ENCODE results near the gene UPF3A.
"Not testable (repeated sequence)": the region's sequence is repeated elsewhere in the genome, so short reads cannot be mapped to it uniquely, and the experiment has no call there.

UPF3A gene

DNA sequence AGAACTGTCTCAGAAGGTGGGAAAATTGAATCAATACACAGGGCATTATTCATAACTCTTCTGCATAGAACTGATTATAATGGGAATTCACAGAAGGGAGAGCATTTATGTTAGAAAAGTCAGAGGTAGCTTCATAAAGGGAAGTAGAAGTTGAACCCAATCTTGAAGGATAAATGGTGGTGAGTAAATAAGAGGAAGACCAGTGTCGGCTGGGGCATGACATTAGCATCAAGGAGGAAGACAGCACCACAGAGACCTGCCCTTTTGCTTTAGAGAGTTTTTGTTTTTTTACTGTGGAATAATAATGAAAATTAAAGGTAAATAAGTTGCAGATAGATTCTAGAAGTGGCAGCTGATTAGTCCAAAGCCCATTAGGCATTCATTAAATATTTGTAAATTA is 24.9 kb upstream of the UPF3A start:
- no peaks in the 10 kb centered on the region for H3K9me3 Mint-ChIP-seq
- H3K4me1 Mint-ChIP-seq (ENCODE audit: low read depth): peaks cover 11% of the 10 kb centered on the region
- H3K4me3 Mint-ChIP-seq: no peak overlapping the region
- no peak overlapping the region for H3K27ac Mint-ChIP-seq
- no peak for DNase-seq (ENCODE audit: low spot score)
- peaks cover 61% of the 10 kb centered on the region for H3K36me3 Mint-ChIP-seq (ENCODE audit: low read depth)
- H3K27me3 Mint-ChIP-seq (ENCODE audit: low read depth): no peaks in the 10 kb centered on the region

DNA sequence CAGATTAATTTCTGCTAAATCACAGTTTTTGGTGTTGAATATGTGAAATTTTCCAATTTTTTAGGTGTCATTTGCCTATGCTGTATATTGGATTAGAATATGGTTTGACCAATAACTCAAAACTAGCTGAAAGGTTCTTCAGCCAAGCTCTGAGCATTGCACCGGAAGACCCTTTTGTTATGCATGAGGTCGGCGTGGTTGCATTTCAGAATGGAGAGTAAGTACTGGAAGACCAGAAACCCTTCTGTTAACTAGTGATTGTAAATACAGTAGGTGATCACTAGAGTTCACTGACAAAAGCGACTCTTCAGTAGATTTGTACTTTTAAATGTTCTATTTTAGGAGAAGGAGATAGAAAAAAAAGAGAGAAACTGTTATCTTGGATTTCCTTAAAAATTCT is 24.4 kb upstream of the UPF3A start:
- no peak overlapping the region for H3K27ac Mint-ChIP-seq

DNA sequence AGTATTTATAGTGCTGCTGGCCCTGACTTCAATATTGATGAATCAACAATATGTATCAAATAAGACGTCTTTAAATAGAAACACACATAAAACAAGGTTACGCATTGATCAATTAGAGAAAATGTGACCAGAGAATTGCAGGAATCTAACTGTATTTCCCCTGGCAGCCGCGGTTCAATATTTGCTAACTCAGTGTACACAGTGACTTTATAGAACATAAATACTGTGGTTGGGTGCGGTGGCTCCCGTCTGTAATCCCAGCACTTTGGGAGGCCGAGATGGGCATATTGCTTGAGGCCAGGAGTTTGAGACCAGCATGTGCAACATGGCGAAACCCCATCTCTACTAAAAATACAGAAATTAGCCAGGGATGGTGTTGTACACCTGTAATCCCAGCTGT is 22.8 kb upstream of the UPF3A start:
- peaks cover 74% of the 10 kb centered on the region for H3K36me3 Mint-ChIP-seq (ENCODE audit: low read depth)

More for the DNA sequence above, 24.4 kb upstream of the UPF3A start:
- DNase-seq (ENCODE audit: low spot score): no peak
- Mint-ChIP-seq H3K4me3 (no peak overlapping the region), H3K36me3 (ENCODE audit: low read depth) (peaks cover 60% of the 10 kb centered on the region), H3K9me3 (no peaks in the 10 kb centered on the region), H3K4me1 (ENCODE audit: low read depth) (peaks cover 11% of the 10 kb centered on the region), H3K27me3 (ENCODE audit: low read depth) (no peaks in the 10 kb centered on the region)

DNA sequence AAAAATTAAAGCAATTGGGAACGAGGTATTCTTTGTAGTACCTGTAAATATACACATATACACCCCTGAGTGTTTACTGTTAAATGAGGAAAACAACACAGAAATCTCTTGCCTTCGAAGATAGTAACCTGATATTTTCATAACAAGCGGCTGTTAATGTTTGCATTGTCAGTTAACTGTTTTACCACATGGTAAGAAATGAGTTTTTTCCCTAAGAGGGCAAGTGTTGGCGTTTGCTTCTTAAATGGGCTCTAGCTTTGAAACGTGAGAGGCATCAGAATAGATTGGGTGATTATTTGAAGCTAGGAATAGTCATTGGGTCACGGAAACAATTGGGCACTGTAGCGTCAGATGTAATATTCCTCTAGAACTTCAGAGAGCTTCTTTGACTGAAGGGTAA is 22.0 kb upstream of the UPF3A start:
- Mint-ChIP-seq H3K36me3 (ENCODE audit: low read depth) (peaks cover 70% of the 10 kb centered on the region), H3K4me1 (ENCODE audit: low read depth) (peaks cover 26% of the 10 kb centered on the region)

More for the DNA sequence above, 22.8 kb upstream of the UPF3A start:
- no peaks in the 10 kb centered on the region for H3K27me3 Mint-ChIP-seq (ENCODE audit: low read depth)
- H3K4me1 Mint-ChIP-seq (ENCODE audit: low read depth): peaks cover 23% of the 10 kb centered on the region
- H3K4me3 Mint-ChIP-seq: no peak overlapping the region
- H3K27ac Mint-ChIP-seq: no peak overlapping the region
- H3K9me3 Mint-ChIP-seq: no peaks in the 10 kb centered on the region
- DNase-seq (ENCODE audit: low spot score): no peak

DNA sequence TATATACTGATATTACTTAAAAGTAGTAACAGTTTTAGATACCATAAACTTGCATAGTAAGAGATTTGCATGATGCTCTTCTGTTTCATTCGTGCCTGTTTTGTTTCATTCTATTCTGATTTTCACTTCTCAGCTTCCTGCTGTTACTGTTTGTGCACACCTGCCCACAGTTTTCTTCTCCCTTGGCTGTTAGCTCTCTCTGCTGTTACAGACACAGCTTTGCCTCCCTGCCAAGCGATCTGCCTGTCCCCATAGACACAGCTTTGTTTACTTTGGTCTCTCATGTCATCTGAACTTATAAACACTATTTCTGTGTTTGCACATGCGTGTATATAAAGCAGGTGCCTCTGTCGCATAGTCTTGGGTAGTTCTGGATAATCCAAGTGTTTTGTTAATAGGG is 21.4 kb upstream of the UPF3A start:
- H3K4me1 Mint-ChIP-seq (ENCODE audit: low read depth): peaks cover 26% of the 10 kb centered on the region
- H3K27ac Mint-ChIP-seq: peak overlapping the region; percentile 13
- no peak for DNase-seq (ENCODE audit: low spot score)
- peaks cover 69% of the 10 kb centered on the region for H3K36me3 Mint-ChIP-seq (ENCODE audit: low read depth)
- no peaks in the 10 kb centered on the region for H3K9me3 Mint-ChIP-seq
- no peaks in the 10 kb centered on the region for H3K27me3 Mint-ChIP-seq (ENCODE audit: low read depth)
- no peak overlapping the region for H3K4me3 Mint-ChIP-seq

More for the DNA sequence above, 22.0 kb upstream of the UPF3A start:
- DNase-seq (ENCODE audit: low spot score): no peak
- Mint-ChIP-seq H3K27me3 (ENCODE audit: low read depth) (no peaks in the 10 kb centered on the region), H3K9me3 (no peaks in the 10 kb centered on the region), H3K27ac (no peak overlapping the region), H3K4me3 (no peak overlapping the region)

DNA sequence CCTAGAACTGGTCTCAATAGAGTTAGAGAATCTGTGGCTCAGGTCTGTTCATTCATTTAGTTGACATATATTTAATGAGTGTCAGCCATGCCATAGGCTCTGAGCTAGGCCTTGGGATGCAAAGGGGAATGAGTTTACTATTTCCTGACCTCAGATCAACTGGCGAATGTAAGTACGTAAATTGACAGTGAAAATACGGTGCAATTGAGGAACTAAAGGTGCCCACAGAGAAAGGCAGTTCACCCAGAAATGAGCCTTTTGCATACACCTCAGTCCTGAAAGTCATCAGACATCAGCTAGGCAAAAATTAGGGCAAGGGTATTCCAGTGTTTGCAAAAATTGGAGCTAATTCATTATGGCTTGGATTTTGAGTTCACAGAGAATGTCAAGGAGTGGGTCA is 20.6 kb upstream of the UPF3A start:
- Mint-ChIP-seq H3K9me3 (no peaks in the 10 kb centered on the region), H3K36me3 (ENCODE audit: low read depth) (peaks cover 65% of the 10 kb centered on the region), H3K4me1 (ENCODE audit: low read depth) (peaks cover 26% of the 10 kb centered on the region), H3K4me3 (no peak overlapping the region), H3K27me3 (ENCODE audit: low read depth) (no peaks in the 10 kb centered on the region), H3K27ac (peak overlapping the region; percentile 37)
- no peak for DNase-seq (ENCODE audit: low spot score)

DNA sequence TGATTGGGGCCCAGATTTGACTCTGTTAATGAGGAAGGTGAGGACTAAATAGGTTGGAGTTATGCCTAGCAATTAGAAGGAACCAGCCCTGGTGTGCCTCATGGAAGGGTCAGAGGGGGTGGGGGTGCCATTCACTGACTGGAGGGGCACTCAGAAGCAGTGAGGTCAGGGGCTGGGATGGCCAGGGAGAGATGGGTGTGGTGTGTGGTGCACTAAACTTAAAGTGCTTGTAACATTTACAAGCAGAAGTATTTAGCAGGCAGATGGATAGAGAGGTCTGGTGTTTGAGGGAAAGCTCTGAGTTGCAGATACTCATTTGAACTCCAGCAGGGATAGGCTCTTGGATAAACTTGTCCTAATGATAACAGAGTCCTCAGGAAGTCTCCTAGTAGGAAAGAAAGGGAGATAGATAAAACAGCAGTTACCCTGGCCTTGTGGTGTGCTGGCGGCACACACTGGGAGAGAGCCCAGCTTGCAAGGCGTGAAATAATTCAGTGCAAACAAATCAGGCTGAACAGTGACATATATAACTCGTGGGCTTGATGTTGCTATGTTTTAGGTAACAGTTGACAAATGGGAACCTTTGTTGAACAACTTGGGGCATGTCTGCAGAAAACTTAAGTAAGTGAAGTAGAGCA is 20.0 kb upstream of the UPF3A start:
- Mint-ChIP-seq H3K4me3 (no peak overlapping the region), H3K27me3 (ENCODE audit: low read depth) (no peaks in the 10 kb centered on the region), H3K27ac (peak overlapping the region; percentile 37), H3K36me3 (ENCODE audit: low read depth) (peaks cover 66% of the 10 kb centered on the region), H3K9me3 (no peaks in the 10 kb centered on the region), H3K4me1 (ENCODE audit: low read depth) (peaks cover 26% of the 10 kb centered on the region)
- no peak for DNase-seq (ENCODE audit: low spot score)

DNA sequence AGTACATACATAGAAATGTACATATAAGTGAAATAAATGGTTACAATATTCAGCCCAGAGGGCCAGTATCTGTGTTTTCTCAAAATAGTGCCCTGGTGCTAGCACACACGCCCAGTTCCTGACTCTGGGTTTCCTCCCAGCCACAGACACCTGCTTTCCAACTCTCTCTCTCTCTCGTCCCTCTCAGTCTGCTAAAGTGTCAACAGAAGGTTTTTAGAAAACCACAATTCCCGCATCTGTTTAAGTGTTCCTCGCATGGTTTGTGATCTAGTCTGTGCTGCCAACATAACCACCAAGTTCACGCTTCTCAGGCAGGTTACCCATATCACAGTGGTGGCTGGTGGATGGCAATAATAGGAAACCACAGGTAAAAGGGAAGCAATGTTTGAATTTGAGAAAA is 17.8 kb upstream of the UPF3A start:
- Mint-ChIP-seq H3K27me3 (ENCODE audit: low read depth) (no peaks in the 10 kb centered on the region), H3K4me3 (peak overlapping the region; percentile 55), H3K36me3 (ENCODE audit: low read depth) (peaks cover 70% of the 10 kb centered on the region), H3K4me1 (ENCODE audit: low read depth) (peaks cover 35% of the 10 kb centered on the region), H3K9me3 (peaks cover 4% of the 10 kb centered on the region), H3K27ac (peak overlapping the region; percentile 72)
- no peak for DNase-seq (ENCODE audit: low spot score)

DNA sequence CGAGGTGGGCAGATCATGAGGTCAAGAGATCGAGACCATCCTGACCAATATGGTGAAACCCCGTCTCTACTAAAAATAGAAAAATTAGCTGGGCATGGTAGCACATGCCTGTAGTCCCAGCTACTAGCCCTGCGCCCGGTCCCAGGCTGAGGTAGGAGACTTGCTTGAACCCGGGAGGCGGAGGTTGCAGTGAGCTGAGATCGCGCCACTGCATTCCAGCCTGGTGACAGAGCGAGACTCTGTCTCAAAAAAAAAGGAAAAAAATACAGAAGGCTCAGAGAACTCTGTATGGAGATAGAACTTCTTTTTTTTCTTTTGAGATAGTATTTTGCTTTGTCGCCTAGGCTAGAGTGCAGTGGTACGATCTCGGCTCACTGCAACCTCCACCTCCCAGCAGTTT is 17.1 kb upstream of the UPF3A start:
- peaks cover 35% of the 10 kb centered on the region for H3K4me1 Mint-ChIP-seq (ENCODE audit: low read depth)
- H3K4me3 Mint-ChIP-seq; H3K27me3 Mint-ChIP-seq (ENCODE audit: low read depth); H3K27ac Mint-ChIP-seq; H3K9me3 Mint-ChIP-seq; DNase-seq (ENCODE audit: low spot score): not testable (repeated sequence)
- H3K36me3 Mint-ChIP-seq (ENCODE audit: low read depth): peaks cover 75% of the 10 kb centered on the region

DNA sequence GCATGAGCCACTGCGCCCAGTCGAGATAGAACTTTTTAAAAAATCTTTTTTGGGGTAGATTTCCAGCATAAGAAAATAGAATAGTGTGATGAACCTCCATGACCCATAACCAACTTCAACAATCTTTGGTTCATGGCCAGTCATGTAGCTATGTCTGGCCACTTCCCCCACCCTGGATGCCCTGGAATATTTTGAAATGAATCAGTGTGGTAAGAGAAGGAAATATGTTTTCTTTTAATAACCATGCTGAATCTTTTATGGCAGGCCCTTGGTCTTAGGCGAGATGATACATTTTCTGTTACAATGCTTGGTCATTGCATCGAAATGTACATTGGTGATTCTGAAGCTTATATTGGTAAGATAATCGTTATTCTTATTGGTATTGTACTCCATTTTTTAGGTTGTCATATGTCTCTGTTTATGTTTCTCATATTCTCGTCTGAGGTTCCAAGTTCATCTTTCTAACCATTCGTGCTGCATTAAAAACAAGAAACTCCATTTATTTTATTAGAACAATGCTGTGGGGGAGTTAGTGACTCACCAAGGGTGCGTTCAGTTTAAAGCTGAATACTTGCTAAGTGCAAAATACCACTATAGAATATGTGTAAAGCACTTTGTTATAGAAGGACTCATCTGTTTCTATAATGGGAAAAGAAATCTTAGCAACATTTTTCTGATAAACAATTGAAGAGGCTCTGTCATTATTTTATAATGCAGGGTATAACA is 16.4 kb upstream of the UPF3A start:
- no peaks in the 10 kb centered on the region for H3K27me3 Mint-ChIP-seq (ENCODE audit: low read depth)
- peaks cover 72% of the 10 kb centered on the region for H3K36me3 Mint-ChIP-seq (ENCODE audit: low read depth)
- H3K4me1 Mint-ChIP-seq (ENCODE audit: low read depth): peaks cover 33% of the 10 kb centered on the region
- no peak overlapping the region for H3K4me3 Mint-ChIP-seq
- peaks cover 4% of the 10 kb centered on the region for H3K9me3 Mint-ChIP-seq
- no peak for DNase-seq (ENCODE audit: low spot score)
- H3K27ac Mint-ChIP-seq: no peak overlapping the region

DNA sequence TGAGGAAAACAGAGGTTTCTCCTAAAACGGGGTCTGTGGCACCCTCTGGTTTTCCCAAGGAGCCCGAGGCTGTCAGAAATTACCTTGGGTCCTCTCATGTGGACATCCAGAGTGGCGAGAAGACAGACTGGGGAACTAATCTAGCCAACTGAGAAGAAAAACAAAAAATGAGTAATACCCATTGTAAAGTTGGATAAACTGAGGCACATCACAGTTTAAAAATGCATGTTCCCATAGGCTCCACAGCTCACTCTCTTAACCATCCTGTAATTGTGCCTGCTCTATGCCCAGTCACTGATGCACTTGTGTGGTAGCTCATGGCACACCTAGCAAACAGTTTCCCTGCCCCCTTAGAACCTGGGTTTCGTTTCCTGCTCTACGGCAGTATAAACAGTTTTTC is 15.2 kb upstream of the UPF3A start:
- H3K4me1 Mint-ChIP-seq (ENCODE audit: low read depth): peaks cover 26% of the 10 kb centered on the region
- no peak overlapping the region for H3K4me3 Mint-ChIP-seq
- no peak overlapping the region for H3K27ac Mint-ChIP-seq
- no peak for DNase-seq (ENCODE audit: low spot score)
- H3K36me3 Mint-ChIP-seq (ENCODE audit: low read depth): peaks cover 67% of the 10 kb centered on the region
- H3K27me3 Mint-ChIP-seq (ENCODE audit: low read depth): no peaks in the 10 kb centered on the region
- H3K9me3 Mint-ChIP-seq: peaks cover 4% of the 10 kb centered on the region

DNA sequence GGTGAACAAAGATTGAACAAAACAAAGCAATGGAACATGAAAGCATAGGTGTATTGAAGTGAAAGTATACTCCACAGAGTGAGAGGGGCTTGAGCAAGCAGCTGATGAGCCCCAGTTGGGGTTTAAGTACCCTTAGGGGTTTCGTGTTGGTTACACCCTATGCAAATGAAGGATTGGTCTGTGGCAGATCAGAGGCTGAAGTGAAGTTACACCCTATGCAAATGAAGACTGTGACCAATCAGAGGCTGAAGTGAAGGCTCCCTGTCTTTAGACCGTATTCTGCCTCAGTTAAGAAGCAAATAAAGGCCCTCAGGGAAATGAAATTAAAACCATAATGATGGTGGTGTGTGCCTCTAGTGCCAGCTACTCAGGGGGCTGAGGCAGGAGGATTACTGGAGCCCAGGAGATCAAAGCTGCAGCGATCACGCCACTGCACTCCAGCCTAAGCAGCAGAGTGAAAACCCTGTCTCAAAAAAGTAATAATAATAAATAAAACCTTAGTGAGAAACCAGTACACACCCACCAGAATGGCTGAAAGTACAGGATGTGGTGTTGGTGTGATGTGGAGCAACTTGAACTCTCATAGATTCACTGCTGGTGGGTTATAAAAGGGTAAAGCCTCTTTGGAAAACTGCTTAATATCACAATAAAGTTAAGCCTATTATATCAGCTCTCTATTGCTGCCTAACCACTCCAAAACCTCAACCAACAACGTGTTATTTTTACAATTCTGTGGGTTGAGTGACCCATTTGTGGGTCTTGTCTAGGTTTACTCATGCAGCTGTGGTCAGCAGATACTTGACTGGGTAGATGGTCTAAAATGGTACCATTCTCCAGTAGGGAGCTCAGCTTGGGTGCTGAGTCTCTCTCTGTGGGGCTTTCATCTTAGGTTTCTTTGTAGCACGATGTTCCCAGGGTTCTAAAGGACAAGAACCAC is 12.8 kb upstream of the UPF3A start:
- H3K27ac Mint-ChIP-seq: peak overlapping the region; percentile 50

DNA sequence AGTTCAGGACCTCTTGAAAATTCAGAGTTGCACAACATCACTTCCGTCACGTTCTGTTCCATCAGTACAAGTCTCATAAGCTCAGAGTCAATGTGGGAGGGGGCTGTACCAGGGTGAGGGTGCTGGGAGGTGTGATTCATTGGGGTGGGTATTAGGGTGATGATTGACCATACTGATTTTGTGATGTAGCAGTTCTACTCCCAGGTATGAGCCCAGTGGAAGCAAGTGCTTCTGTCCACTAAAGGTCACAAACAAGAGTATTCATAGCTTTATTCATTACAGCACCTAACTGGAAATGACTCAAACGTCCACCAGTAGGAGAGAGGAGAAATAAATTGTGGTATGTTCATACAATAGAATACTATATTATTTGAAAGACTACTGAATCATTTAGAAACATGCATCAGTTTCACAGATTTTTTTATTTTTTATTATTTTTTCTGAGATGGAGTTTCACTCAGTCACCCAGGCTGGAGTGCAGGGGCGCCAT is 12.1 kb upstream of the UPF3A start:
- DNase-seq (ENCODE audit: low spot score): no peak
- Mint-ChIP-seq H3K4me3 (no peak overlapping the region), H3K27me3 (ENCODE audit: low read depth) (no peaks in the 10 kb centered on the region), H3K4me1 (ENCODE audit: low read depth) (peaks cover 9% of the 10 kb centered on the region), H3K27ac (no peak overlapping the region), H3K9me3 (peaks cover 4% of the 10 kb centered on the region), H3K36me3 (ENCODE audit: low read depth) (peaks cover 63% of the 10 kb centered on the region)

More for the DNA sequence above, 12.8 kb upstream of the UPF3A start:
- H3K36me3 Mint-ChIP-seq (ENCODE audit: low read depth): peaks cover 63% of the 10 kb centered on the region
- H3K4me1 Mint-ChIP-seq (ENCODE audit: low read depth): peaks cover 12% of the 10 kb centered on the region
- no peaks in the 10 kb centered on the region for H3K27me3 Mint-ChIP-seq (ENCODE audit: low read depth)
- DNase-seq (ENCODE audit: low spot score): no peak
- H3K9me3 Mint-ChIP-seq: peaks cover 4% of the 10 kb centered on the region
- peak overlapping the region; percentile 19 for H3K4me3 Mint-ChIP-seq

DNA sequence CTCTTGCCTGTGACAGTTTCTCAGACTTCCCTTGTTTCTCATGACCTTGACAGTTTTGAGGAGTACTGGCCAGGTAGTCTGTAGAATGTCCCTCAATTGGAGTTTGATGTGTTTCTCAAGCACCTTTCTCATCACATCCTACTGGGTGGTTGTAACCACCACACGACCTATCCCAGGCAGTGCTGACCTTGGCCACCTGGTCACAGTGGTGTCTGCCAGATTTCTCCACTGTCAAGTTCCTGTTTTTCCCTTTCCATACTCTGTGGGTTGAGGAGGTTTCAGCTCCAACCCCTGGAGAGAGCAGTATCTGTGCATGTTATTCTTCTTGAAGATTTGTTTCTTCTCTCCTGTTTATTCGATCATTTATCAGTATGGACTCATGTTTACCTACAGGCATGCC is 8.4 kb upstream of the UPF3A start:
- H3K27me3 Mint-ChIP-seq (ENCODE audit: low read depth): no peaks in the 10 kb centered on the region
- no peak for DNase-seq (ENCODE audit: low spot score)
- H3K27ac Mint-ChIP-seq: no peak overlapping the region
- peaks cover 54% of the 10 kb centered on the region for H3K36me3 Mint-ChIP-seq (ENCODE audit: low read depth)
- no peak overlapping the region for H3K4me3 Mint-ChIP-seq
- peaks cover 11% of the 10 kb centered on the region for H3K4me1 Mint-ChIP-seq (ENCODE audit: low read depth)
- peaks cover 3% of the 10 kb centered on the region for H3K9me3 Mint-ChIP-seq
